ENCODE data around the gene HUS1.
"Not testable (repeated sequence)": the region's sequence is repeated elsewhere in the genome, so short reads cannot be mapped to it uniquely, and the experiment has no call there.

Gene HUS1

DNA sequence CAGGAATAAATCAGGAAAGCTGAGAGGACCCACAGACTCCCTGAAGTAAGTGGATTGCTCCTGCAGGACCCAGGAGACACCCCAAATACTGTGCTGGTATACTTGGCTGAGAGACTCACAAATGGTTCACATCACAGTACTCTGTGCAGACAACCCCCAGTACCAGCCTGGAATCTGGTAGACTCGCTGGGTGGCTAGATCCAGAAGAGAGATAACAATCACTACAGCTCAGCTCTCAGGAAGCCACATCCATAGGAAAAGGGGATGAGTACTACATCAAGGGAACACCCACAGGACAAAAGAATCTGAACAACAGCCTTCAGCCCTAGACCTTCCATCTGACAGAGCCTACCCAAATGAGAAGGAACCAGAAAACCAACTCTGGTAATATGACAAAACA, 62.9 kb downstream of the HUS1 start:
- not testable (repeated sequence) for DNase-seq

DNA sequence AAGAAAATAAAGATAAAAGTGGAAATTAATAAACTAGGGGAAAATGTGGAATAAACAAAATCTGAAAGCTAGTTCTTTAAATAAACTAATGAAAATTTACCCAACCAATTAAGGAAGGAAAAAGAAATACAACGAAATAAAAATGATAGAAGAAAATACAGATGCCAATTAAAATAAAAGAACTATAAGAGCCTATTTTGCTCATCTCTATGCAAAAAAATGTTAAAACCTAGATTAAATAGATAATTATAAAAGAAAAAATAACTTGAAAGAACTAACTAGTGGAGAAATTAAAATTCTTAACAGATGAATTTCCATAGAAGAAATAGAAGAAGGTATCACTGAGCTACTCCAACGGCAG, 63.8 kb downstream of the HUS1 start:
- DNase-seq = no peak

DNA sequence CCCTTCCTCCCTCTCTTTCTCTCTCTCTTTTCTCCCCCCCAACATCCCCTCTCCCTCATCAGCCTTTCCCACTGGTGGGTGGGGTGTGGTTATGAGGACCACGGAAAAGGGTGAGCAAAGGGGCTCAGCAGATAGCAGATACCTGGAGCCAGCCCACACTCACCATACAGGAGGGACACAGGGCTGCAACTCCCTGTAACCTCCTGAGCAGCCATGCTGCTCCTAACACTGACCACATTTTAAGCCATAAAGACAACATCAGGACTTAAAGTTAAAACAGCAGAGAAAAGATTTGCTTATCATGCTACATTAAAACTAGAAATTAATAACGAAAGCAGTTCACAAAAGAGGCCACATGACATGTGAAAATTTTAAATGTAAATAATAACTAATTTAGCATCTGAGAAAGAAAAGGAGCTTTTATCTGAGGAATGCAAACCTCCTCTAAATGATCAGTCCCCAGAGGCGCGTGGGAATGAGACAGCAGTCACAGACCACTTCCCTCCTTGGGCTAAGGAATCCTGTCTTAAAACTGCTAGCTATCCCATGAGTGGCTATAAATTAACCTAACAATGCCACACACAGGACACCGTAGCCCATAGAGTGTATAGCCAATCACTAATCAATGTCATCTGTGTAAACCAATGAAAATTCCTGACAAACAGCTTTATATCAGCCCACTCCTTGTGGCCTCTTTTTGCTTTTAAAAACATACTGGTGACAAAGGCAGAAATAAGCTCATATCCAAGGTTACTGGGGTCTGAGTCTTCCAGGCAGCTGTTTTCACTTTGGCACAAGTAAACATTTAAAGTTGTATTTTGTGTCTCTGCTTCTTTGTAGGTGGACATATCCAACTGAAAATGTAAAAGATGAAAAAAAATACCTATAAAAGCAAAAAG, 64.4 kb downstream of the HUS1 start:
- DNase-seq = no peak
